Endothelial cell of umbilical vein (primary cell): ENCODE results near the gene HSPB2. TPM values are rescaled to one million over a fixed set of nuclear protein-coding genes. Genes with fewer than 3 reads are reported as not detected.

Source experiments
- BruUV-seq: library from RNA; stranded (reverse); fragments of 400-500 nt; replicated peaks from 2 replicates; lab custom pipeline; 2021; lab: Mats Ljungman, UMichigan
- CTCF ChIA-PET: fragments of 300-600, 350-600 bp; sonication (Branson Sonifier 250); formaldehyde crosslinking; loops from one replicate; lab custom pipeline; 2021; ENCODE audit warnings: antibody characterized with exemption, inconsistent platforms; lab: Charles Lee
- POLR2A ChIA-PET: fragments of 300-600, 350-600 bp; sonication (Branson Sonifier 250); formaldehyde crosslinking; loops from one replicate; lab custom pipeline; 2021; ENCODE audit warnings: antibody characterized with exemption, inconsistent platforms; lab: Charles Lee
- DNase-seq: peaks from one replicate; pipeline ENCODE4 v3.0.0-alpha.2; 2011; ENCODE audit warnings: low read depth, low spot score
- FAIRE-seq: peaks from 2 replicates; lab custom pipeline; 2011; peaks lifted over from hg19 to GRCh38; lab: Jason Lieb, UNC
- H2AFZ ChIP-seq: 2 replicates; pipeline ENCODE4 v1.6.0; 2012; ENCODE audit warnings: low read depth, low read length, control low read depth, inconsistent platforms
- H3K27ac ChIP-seq: 2 replicates; pipeline ENCODE4 v1.5.1; 2011; ENCODE audit warnings: low read depth, mild to moderate bottlenecking, control low read depth, low read length, moderate library complexity; ENCODE audit not compliant: insufficient read depth
- H3K27me3 ChIP-seq, 2 experiments: 2 replicates each; pipeline versions ENCODE4 v1.6.0 to v1.6.1; 2011; ENCODE audit warnings: low read length in 2 of 2, mixed read lengths in 1 of 2; ENCODE audit not compliant: control insufficient read depth in 2 of 2, insufficient read depth in 2 of 2
- H3K36me3 ChIP-seq, 2 experiments: 2 replicates in 1 of 2; 3 replicates in 1 of 2; pipeline ENCODE4 v1.5.1; 2011; ENCODE audit warnings: low read length in 2 of 2, mild to moderate bottlenecking in 1 of 2, moderate library complexity in 1 of 2; ENCODE audit not compliant: control insufficient read depth in 2 of 2, insufficient read depth in 2 of 2; ENCODE audit errors: extremely low read depth in 1 of 2
- H3K4me1 ChIP-seq: 3 replicates; pipeline ENCODE4 v1.5.1; 2011; ENCODE audit warnings: mild to moderate bottlenecking, low read length; ENCODE audit not compliant: control insufficient read depth, insufficient read depth; ENCODE audit errors: extremely low read depth
- H3K4me2 ChIP-seq: 2 replicates; pipeline ENCODE4 v1.6.1; 2011; ENCODE audit warnings: low read length, control low read depth, mixed read lengths; ENCODE audit not compliant: insufficient read depth
- H3K4me3 ChIP-seq, 3 experiments: fragments of 200-600 bp in 1 of 3; sonication (generic), shearing (Covaris generic) in 1 of 3; replicated peaks in 1 of 3; 2 replicates each; pipeline ENCODE4 v1.5.1; 2011 to 2016; ENCODE audit warnings: control low read depth in 3 of 3, low read length in 3 of 3, mild to moderate bottlenecking in 2 of 3, inconsistent platforms in 1 of 3, low read depth in 1 of 3, moderate library complexity in 1 of 3; ENCODE audit not compliant: insufficient read depth in 1 of 3
- H3K79me2 ChIP-seq: 2 replicates; pipeline ENCODE4 v1.6.0; 2012; ENCODE audit warnings: low read length, inconsistent platforms; ENCODE audit not compliant: control insufficient read depth, insufficient read depth
- H3K9ac ChIP-seq: replicated peaks from 2 replicates; pipeline ENCODE3; 2011; ENCODE audit warnings: low read length, control low read depth; ENCODE audit not compliant: insufficient read depth; ENCODE audit errors: extremely low read depth
- H3K9me1 ChIP-seq: replicated peaks from 3 replicates; pipeline ENCODE4 v1.6.0; 2011; ENCODE audit warnings: mild to moderate bottlenecking, low read length; ENCODE audit not compliant: control insufficient read depth, insufficient read depth; ENCODE audit errors: extremely low read depth
- H3K9me3 ChIP-seq: replicated peaks from 2 replicates; pipeline ENCODE4 v1.5.1; 2012; ENCODE audit warnings: low read length, inconsistent platforms; ENCODE audit not compliant: control insufficient read depth, insufficient read depth
- H4K20me1 ChIP-seq: replicated peaks from 2 replicates; pipeline ENCODE3; 2011; ENCODE audit warnings: mild to moderate bottlenecking, low read length; ENCODE audit not compliant: control insufficient read depth, insufficient read depth; ENCODE audit errors: extremely low read depth
- CTCF ChIP-seq, 2 donors: IDR thresholded peaks; 1 replicate in 1 of 2; 2 replicates in 1 of 2; pipeline ENCODE4 v1.5.1; 2011; ENCODE audit warnings: low read length in 2 of 2, mild to moderate bottlenecking in 2 of 2, moderate library complexity in 2 of 2, control low read depth in 1 of 2, inconsistent platforms in 1 of 2, low read depth in 1 of 2; ENCODE audit not compliant: insufficient read depth in 1 of 2; ENCODE audit errors: extremely low read depth in 1 of 2
- EZH2 ChIP-seq: IDR thresholded peaks from 2 replicates; pipeline ENCODE4 v1.6.1; 2012; ENCODE audit warnings: borderline replicate concordance, low read depth, mild to moderate bottlenecking, moderate library complexity, low read length, inconsistent platforms; ENCODE audit not compliant: severe bottlenecking
- FOS ChIP-seq: IDR thresholded peaks from 2 replicates; pipeline ENCODE4 v1.6.1; 2011; ENCODE audit warnings: mild to moderate bottlenecking, low read length, moderate library complexity, borderline replicate concordance; ENCODE audit not compliant: insufficient read depth
- GATA2 ChIP-seq: IDR thresholded peaks from 2 replicates; pipeline ENCODE4 v1.7.0; 2011; ENCODE audit warnings: low read depth, mild to moderate bottlenecking, moderate library complexity, mixed read lengths, low read length; ENCODE audit not compliant: insufficient read length, insufficient read depth
- JUN ChIP-seq: IDR thresholded peaks from 2 replicates; pipeline ENCODE4 v1.6.1; 2011; ENCODE audit warnings: borderline replicate concordance, low read depth; ENCODE audit not compliant: insufficient read length, insufficient read depth
- MAX ChIP-seq: IDR thresholded peaks from 2 replicates; pipeline ENCODE4 v1.6.1; 2011; ENCODE audit not compliant: insufficient read depth, insufficient read length
- MYC ChIP-seq: IDR thresholded peaks from one replicate; pipeline ENCODE4 v1.6.1; 2011; ENCODE audit warnings: mild to moderate bottlenecking, low read depth, low read length
- POLR2A ChIP-seq: IDR thresholded peaks from 2 replicates; pipeline ENCODE4 v1.6.1; 2012; ENCODE audit warnings: low read depth, mild to moderate bottlenecking, control low read depth, low read length
- POLR2AphosphoS5 ChIP-seq: IDR thresholded peaks from 2 replicates; pipeline ENCODE4 v1.6.1; 2012; ENCODE audit warnings: low read depth, mild to moderate bottlenecking, control low read depth, low read length, moderate library complexity; ENCODE audit not compliant: insufficient read depth
- dilution Hi-C: fragments of 300-500 bp; cut with MboI; formaldehyde crosslinking; loops from one replicate; pipeline ENCODE4 v1.15.0; 2019; ENCODE audit warnings: low sequenced_read_pairs; ENCODE audit not compliant: extremely low pct_ligation_motif_present
- intact Hi-C: fragments of 100-400 bp; cut with micrococcal nuclease; formaldehyde crosslinking; loops from one replicate; pipeline ENCODE4 v1.10.0; 2022
- polyA plus RNA-seq, 4 experiments: library from polyadenylated mRNA; depleted of rRNA in 3 of 4; stranded (reverse) in 3 of 4; unstranded in 1 of 4; fragments of >200 nt; gene quantifications; 2 replicates each; pipeline versions ENCODE4 v1.2.1 to v1.2.3, GENCODE V29; 2011 to 2012; ENCODE audit warnings: missing spikeins in 1 of 4
- total RNA-seq: library from RNA; stranded (reverse); gene quantifications from 2 replicates; pipeline ENCODE4 v1.2.3, GENCODE V29; 2021

The HSPB2 gene
- total and polyA plus RNA-seq, 2 donors (not counting 3 experiments of a cell fraction or from before 2014, with no cell fraction given), result not detected

- Histone ChIP-seq H2AFZ (no peak overlapping the region), H3K9ac (no peak overlapping the region), H3K9me1 (no peaks in the 10 kb centered on the region), H3K4me3 (no peak overlapping the region), H3K9me3 (no peaks in the 10 kb centered on the region), H3K4me2 (no peak overlapping the region), H3K79me2 (peaks cover 4% of the 10 kb centered on the region), H3K4me1 (peaks cover 15% of the 10 kb centered on the region), H3K36me3 (no peaks in the 10 kb centered on the region), H4K20me1 (no peaks in the 10 kb centered on the region), H3K27ac (no peak overlapping the region), H3K27me3 (no peaks in the 10 kb centered on the region)
- no peak for FAIRE-seq
- intact Hi-C loops (no loop called here), dilution Hi-C loops (no loop called here)
- POLR2A ChIA-PET, result no interaction called here
- no peak for DNase-seq
- TF ChIP-seq FOS, result no peak
- TF ChIP-seq MYC, result no peak
- no peak for TF ChIP-seq GATA2
- TF ChIP-seq POLR2AphosphoS5, result no peak
- TF ChIP-seq MAX, result no peak
- TF ChIP-seq POLR2A, result no peak
- no peak for TF ChIP-seq CTCF (IDR thresholded peaks at IDR 0.05; ENCODE audit: extremely low read depth in 1 of 2, insufficient read depth in 1 of 2, low read depth in 1 of 2, low read length in 2 of 2)
- no peak for TF ChIP-seq JUN
- TF ChIP-seq EZH2, result no peak
- no TSS peak for BruUV-seq
- CTCF ChIA-PET, result no interaction called here
Measured at GRCh38 chr11:111951565-111951964, 39.0 kb downstream of the HSPB2 start.
